SK-N-SH treated with all-trans-retinoic acid at 6 μM for 48 hours (cell line): ENCODE data around the gene DNMT3A.

Source experiments
- ARNTL ChIP-seq: fragments of 450-650 bp; formaldehyde crosslinking; IDR thresholded peaks from 2 replicates; pipeline ENCODE4 v1.5.0; 2020; ENCODE audit warnings: low read depth, mild to moderate bottlenecking, moderate library complexity, borderline replicate concordance
- ISL1 ChIP-seq: fragments of 250-450 bp; sonication (Bioruptor Pico); IDR thresholded peaks from 2 replicates; pipeline ENCODE4 v2.1.2; 2022; ENCODE audit warnings: mild to moderate bottlenecking, moderate library complexity
- OSR1 ChIP-seq: fragments of 250-450 bp; sonication (Bioruptor Pico); IDR thresholded peaks from 2 replicates; pipeline ENCODE4 v1.8.0; 2022; ENCODE audit warnings: moderate library complexity, mild to moderate bottlenecking, inconsistent platforms
- RARB ChIP-seq: fragments of 250-450 bp; sonication (Bioruptor Pico); IDR thresholded peaks from 2 replicates; pipeline ENCODE4 v1.8.0; 2021; ENCODE audit warnings: mild to moderate bottlenecking, moderate library complexity
- ZC3H10 ChIP-seq: fragments of 250-450 bp; sonication (Bioruptor Pico); IDR thresholded peaks from 2 replicates; pipeline ENCODE4 v1.5.1; 2021; ENCODE audit warnings: mild to moderate bottlenecking, moderate library complexity
- ZFP30 ChIP-seq: fragments of 450-650 bp; formaldehyde crosslinking; IDR thresholded peaks from 2 replicates; pipeline ENCODE4 v1.5.0; 2022; ENCODE audit warnings: mild to moderate bottlenecking, moderate library complexity
- ZNF8 ChIP-seq: fragments of 450-650 bp; formaldehyde crosslinking; IDR thresholded peaks from 2 replicates; pipeline ENCODE4 v1.5.0; 2020; ENCODE audit warnings: mild to moderate bottlenecking, moderate library complexity
- TF ChIP-seq, protein P1 (sequence below): fragments of 250-450 bp; sonication (Bioruptor Pico); IDR thresholded peaks from 2 replicates; pipeline ENCODE4 v1.8.0; 2020; ENCODE audit warnings: mild to moderate bottlenecking, moderate library complexity, borderline replicate concordance
- TF ChIP-seq, protein P2 (sequence below): fragments of 250-450 bp; sonication (Bioruptor Pico); IDR thresholded peaks from 2 replicates; pipeline ENCODE4 v1.5.1; 2020; ENCODE audit warnings: low read depth, mild to moderate bottlenecking, moderate library complexity

DNA sequence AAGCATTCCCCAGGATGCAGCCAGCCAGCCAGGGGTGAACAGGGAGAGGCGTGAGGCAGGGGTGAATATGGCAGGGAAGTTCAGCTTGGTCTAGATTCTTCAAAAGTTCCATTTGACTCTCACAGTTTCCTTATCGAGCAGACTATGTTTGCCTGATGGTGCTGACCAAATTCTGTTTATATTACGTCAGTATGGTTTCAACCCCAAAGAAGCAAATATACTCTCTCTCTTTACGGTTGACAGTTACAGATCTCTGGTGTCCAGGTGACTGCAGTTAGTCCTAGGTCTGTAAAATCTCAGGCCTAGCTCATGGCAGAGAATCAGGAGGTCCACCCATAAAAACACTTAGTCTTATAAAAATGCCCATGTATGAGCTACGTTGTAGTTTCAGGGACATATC is 38.3 kb upstream of the DNMT3A start:
- TF ChIP-seq, protein P1, sequence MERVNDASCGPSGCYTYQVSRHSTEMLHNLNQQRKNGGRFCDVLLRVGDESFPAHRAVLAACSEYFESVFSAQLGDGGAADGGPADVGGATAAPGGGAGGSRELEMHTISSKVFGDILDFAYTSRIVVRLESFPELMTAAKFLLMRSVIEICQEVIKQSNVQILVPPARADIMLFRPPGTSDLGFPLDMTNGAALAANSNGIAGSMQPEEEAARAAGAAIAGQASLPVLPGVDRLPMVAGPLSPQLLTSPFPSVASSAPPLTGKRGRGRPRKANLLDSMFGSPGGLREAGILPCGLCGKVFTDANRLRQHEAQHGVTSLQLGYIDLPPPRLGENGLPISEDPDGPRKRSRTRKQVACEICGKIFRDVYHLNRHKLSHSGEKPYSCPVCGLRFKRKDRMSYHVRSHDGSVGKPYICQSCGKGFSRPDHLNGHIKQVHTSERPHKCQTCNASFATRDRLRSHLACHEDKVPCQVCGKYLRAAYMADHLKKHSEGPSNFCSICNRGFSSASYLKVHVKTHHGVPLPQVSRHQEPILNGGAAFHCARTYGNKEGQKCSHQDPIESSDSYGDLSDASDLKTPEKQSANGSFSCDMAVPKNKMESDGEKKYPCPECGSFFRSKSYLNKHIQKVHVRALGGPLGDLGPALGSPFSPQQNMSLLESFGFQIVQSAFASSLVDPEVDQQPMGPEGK, result no peak
- TF ChIP-seq ZFP30 (no peak), ARNTL (CRISPR knock-in tag) (no peak), ISL1 (CRISPR knock-in tag) (no peak), ZNF8 (CRISPR knock-in tag) (no peak), ZC3H10 (CRISPR knock-in tag) (no peak), RARB (CRISPR knock-in tag) (no peak), OSR1 (CRISPR knock-in tag) (no peak)
- TF ChIP-seq, protein P2, sequence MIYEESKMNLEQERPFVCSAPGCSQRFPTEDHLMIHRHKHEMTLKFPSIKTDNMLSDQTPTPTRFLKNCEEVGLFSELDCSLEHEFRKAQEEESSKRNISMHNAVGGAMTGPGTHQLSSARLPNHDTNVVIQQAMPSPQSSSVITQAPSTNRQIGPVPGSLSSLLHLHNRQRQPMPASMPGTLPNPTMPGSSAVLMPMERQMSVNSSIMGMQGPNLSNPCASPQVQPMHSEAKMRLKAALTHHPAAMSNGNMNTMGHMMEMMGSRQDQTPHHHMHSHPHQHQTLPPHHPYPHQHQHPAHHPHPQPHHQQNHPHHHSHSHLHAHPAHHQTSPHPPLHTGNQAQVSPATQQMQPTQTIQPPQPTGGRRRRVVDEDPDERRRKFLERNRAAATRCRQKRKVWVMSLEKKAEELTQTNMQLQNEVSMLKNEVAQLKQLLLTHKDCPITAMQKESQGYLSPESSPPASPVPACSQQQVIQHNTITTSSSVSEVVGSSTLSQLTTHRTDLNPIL, result no peak
